Hepatocyte (in vitro differentiated cells): ENCODE data around the gene SLC6A12.

Experiments used
- EZH2 ChIP-seq: fragments of 200-600 bp; sonication (generic); IDR thresholded peaks from 2 replicates; pipeline ENCODE4 v1.6.1; 2016; ENCODE audit warnings: antibody characterized with exemption, mild to moderate bottlenecking, borderline replicate concordance
- TF ChIP-seq, protein P1 (sequence below): fragments of 200-600 bp; sonication (generic); IDR thresholded peaks from 2 replicates; pipeline ENCODE4 v1.5.1; 2016; ENCODE audit warnings: antibody characterized with exemption, mild to moderate bottlenecking; ENCODE audit not compliant: poor library complexity

DNA sequence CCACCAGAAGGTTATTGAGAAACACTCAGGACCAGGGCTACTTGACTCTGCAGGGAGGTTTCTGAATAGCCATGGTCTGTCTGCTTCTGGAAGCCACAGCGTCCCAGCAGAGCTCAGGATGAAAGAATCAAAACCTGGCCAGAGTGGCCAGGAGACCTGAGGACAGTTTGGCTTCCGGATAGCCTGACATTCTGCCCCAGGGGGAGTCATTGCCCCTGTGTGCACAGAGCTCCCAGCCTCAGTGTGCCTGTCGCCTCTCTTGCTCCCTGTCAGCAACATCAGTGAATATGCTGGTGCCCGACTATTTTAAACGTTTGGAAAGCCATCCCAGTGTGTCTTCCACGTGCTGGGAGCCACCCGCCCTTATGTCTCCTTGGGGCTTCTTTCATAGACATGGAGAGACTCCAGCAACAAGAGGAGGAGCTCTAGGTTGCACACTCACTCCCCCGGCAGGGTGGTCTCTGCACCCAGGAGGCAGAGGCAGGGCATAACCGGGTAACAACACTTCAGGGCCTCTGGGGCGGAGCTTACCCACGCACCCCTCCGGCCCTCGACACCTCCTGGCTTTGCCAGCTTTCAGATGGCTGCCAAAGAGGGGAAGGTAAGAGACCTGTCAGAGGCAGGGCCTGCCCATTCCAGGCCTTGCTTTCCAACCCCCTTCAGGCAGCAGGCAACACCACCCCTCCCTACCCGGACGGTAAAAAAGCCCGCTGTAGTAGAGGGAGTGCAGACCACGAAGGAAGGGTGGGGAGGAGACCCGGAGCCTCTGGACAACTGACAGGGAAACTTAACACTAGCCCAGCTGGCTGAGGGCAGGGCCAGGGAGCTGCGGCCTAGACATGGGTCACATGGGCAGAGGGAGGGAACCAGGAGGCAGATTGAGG, 19.0 kb upstream of the SLC6A12 start:
- TF ChIP-seq EZH2, result no peak
- TF ChIP-seq, protein P1, sequence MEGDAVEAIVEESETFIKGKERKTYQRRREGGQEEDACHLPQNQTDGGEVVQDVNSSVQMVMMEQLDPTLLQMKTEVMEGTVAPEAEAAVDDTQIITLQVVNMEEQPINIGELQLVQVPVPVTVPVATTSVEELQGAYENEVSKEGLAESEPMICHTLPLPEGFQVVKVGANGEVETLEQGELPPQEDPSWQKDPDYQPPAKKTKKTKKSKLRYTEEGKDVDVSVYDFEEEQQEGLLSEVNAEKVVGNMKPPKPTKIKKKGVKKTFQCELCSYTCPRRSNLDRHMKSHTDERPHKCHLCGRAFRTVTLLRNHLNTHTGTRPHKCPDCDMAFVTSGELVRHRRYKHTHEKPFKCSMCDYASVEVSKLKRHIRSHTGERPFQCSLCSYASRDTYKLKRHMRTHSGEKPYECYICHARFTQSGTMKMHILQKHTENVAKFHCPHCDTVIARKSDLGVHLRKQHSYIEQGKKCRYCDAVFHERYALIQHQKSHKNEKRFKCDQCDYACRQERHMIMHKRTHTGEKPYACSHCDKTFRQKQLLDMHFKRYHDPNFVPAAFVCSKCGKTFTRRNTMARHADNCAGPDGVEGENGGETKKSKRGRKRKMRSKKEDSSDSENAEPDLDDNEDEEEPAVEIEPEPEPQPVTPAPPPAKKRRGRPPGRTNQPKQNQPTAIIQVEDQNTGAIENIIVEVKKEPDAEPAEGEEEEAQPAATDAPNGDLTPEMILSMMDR, result no peak
